ENCODE data around the gene ACO1.

ACO1 gene

GRCh38 chr9:32404402-32404801 is 20.0 kb downstream of the ACO1 start:
- Histone ChIP-seq H3K4me3 (ENCODE audit: low read depth, low read length) (no peak overlapping the region), H3K27me3 (ENCODE audit: control insufficient read depth, insufficient read depth, low read length) (no peaks in the 10 kb centered on the region), H3K4me1 (ENCODE audit: control insufficient read depth, insufficient read depth, low read length) (peaks cover 3% of the 10 kb centered on the region), H3K9ac (ENCODE audit: low read depth, low read length) (no peak overlapping the region), H3K9me3 (ENCODE audit: control insufficient read depth, insufficient read depth, low read length) (no peaks in the 10 kb centered on the region), H3K36me3 (ENCODE audit: control insufficient read depth, insufficient read depth, low read length) (peaks cover 4% of the 10 kb centered on the region)

- no peaks in the 10 kb centered on the region for H3K4me1 ChIP-seq (ENCODE audit: control insufficient read depth, insufficient read depth, low read length)
- peaks cover 4% of the 10 kb centered on the region for H3K36me3 ChIP-seq (ENCODE audit: control insufficient read depth, insufficient read depth, low read length)
- no peaks in the 10 kb centered on the region for H3K27me3 ChIP-seq (ENCODE audit: control insufficient read depth, insufficient read depth, low read length)
- no peaks in the 10 kb centered on the region for H3K9me3 ChIP-seq (ENCODE audit: control insufficient read depth, insufficient read depth, low read length)
- H3K4me3 ChIP-seq (ENCODE audit: low read depth, low read length): no peak overlapping the region
- H3K9ac ChIP-seq (ENCODE audit: low read depth, low read length): no peak overlapping the region
Observed at GRCh38 chr9:32404856-32405255, 20.4 kb downstream of the ACO1 start.

- Histone ChIP-seq H3K9me3 (ENCODE audit: control insufficient read depth, insufficient read depth, low read length) (no peaks in the 10 kb centered on the region), H3K4me3 (ENCODE audit: low read depth, low read length) (no peak overlapping the region), H3K36me3 (ENCODE audit: control insufficient read depth, insufficient read depth, low read length) (peaks cover 4% of the 10 kb centered on the region), H3K27me3 (ENCODE audit: control insufficient read depth, insufficient read depth, low read length) (no peaks in the 10 kb centered on the region), H3K9ac (ENCODE audit: low read depth, low read length) (no peak overlapping the region), H3K4me1 (ENCODE audit: control insufficient read depth, insufficient read depth, low read length) (no peaks in the 10 kb centered on the region)
Observed at GRCh38 chr9:32405506-32405905, 21.1 kb downstream of the ACO1 start.

- H3K9me3 ChIP-seq (ENCODE audit: control insufficient read depth, insufficient read depth, low read length): no peaks in the 10 kb centered on the region
- no peak overlapping the region for H3K9ac ChIP-seq (ENCODE audit: low read depth, low read length)
- H3K27me3 ChIP-seq (ENCODE audit: control insufficient read depth, insufficient read depth, low read length): no peaks in the 10 kb centered on the region
- H3K36me3 ChIP-seq (ENCODE audit: control insufficient read depth, insufficient read depth, low read length): peaks cover 4% of the 10 kb centered on the region
- no peaks in the 10 kb centered on the region for H3K4me1 ChIP-seq (ENCODE audit: control insufficient read depth, insufficient read depth, low read length)
- H3K4me3 ChIP-seq (ENCODE audit: low read depth, low read length): no peak overlapping the region
Observed at GRCh38 chr9:32406046-32406445, 21.6 kb downstream of the ACO1 start.

GRCh38 chr9:32411753-32412152 is 27.3 kb downstream of the ACO1 start:
- Histone ChIP-seq H3K36me3 (ENCODE audit: control insufficient read depth, insufficient read depth, low read length) (peaks cover 4% of the 10 kb centered on the region), H3K9me3 (ENCODE audit: control insufficient read depth, insufficient read depth, low read length) (no peaks in the 10 kb centered on the region), H3K27me3 (ENCODE audit: control insufficient read depth, insufficient read depth, low read length) (no peaks in the 10 kb centered on the region), H3K4me3 (ENCODE audit: low read depth, low read length) (no peak overlapping the region), H3K9ac (ENCODE audit: low read depth, low read length) (no peak overlapping the region), H3K4me1 (ENCODE audit: control insufficient read depth, insufficient read depth, low read length) (no peaks in the 10 kb centered on the region)

GRCh38 chr9:32412440-32412839 is 28.0 kb downstream of the ACO1 start:
- H3K4me3 ChIP-seq (ENCODE audit: low read depth, low read length): no peak overlapping the region
- H3K36me3 ChIP-seq (ENCODE audit: control insufficient read depth, insufficient read depth, low read length): no peaks in the 10 kb centered on the region
- no peak overlapping the region for H3K9ac ChIP-seq (ENCODE audit: low read depth, low read length)
- H3K4me1 ChIP-seq (ENCODE audit: control insufficient read depth, insufficient read depth, low read length): no peaks in the 10 kb centered on the region
- no peaks in the 10 kb centered on the region for H3K27me3 ChIP-seq (ENCODE audit: control insufficient read depth, insufficient read depth, low read length)
- no peaks in the 10 kb centered on the region for H3K9me3 ChIP-seq (ENCODE audit: control insufficient read depth, insufficient read depth, low read length)

- Histone ChIP-seq H3K9ac (ENCODE audit: low read depth, low read length) (no peak overlapping the region), H3K27me3 (ENCODE audit: control insufficient read depth, insufficient read depth, low read length) (no peaks in the 10 kb centered on the region), H3K4me3 (ENCODE audit: low read depth, low read length) (no peak overlapping the region), H3K9me3 (ENCODE audit: control insufficient read depth, insufficient read depth, low read length) (no peaks in the 10 kb centered on the region), H3K36me3 (ENCODE audit: control insufficient read depth, insufficient read depth, low read length) (no peaks in the 10 kb centered on the region), H3K4me1 (ENCODE audit: control insufficient read depth, insufficient read depth, low read length) (no peaks in the 10 kb centered on the region)
Observed at GRCh38 chr9:32413424-32413823, 29.0 kb downstream of the ACO1 start.

GRCh38 chr9:32414856-32415255 is 30.4 kb downstream of the ACO1 start:
- Histone ChIP-seq H3K27me3 (ENCODE audit: control insufficient read depth, insufficient read depth, low read length) (no peaks in the 10 kb centered on the region), H3K9me3 (ENCODE audit: control insufficient read depth, insufficient read depth, low read length) (no peaks in the 10 kb centered on the region), H3K4me1 (ENCODE audit: control insufficient read depth, insufficient read depth, low read length) (no peaks in the 10 kb centered on the region), H3K9ac (ENCODE audit: low read depth, low read length) (no peak overlapping the region), H3K36me3 (ENCODE audit: control insufficient read depth, insufficient read depth, low read length) (no peaks in the 10 kb centered on the region), H3K4me3 (ENCODE audit: low read depth, low read length) (no peak overlapping the region)

GRCh38 chr9:32419921-32420320 is 35.5 kb downstream of the ACO1 start:
- H3K4me3 ChIP-seq (ENCODE audit: low read depth, low read length): no peak overlapping the region
- no peak overlapping the region for H3K9ac ChIP-seq (ENCODE audit: low read depth, low read length)
- H3K27me3 ChIP-seq (ENCODE audit: control insufficient read depth, insufficient read depth, low read length): no peaks in the 10 kb centered on the region
- no peaks in the 10 kb centered on the region for H3K4me1 ChIP-seq (ENCODE audit: control insufficient read depth, insufficient read depth, low read length)
- H3K9me3 ChIP-seq (ENCODE audit: control insufficient read depth, insufficient read depth, low read length): no peaks in the 10 kb centered on the region
- H3K36me3 ChIP-seq (ENCODE audit: control insufficient read depth, insufficient read depth, low read length): peaks cover 10% of the 10 kb centered on the region

- Histone ChIP-seq H3K36me3 (ENCODE audit: control insufficient read depth, insufficient read depth, low read length) (peaks cover 10% of the 10 kb centered on the region), H3K27me3 (ENCODE audit: control insufficient read depth, insufficient read depth, low read length) (no peaks in the 10 kb centered on the region), H3K9me3 (ENCODE audit: control insufficient read depth, insufficient read depth, low read length) (no peaks in the 10 kb centered on the region), H3K4me1 (ENCODE audit: control insufficient read depth, insufficient read depth, low read length) (no peaks in the 10 kb centered on the region), H3K9ac (ENCODE audit: low read depth, low read length) (no peak overlapping the region), H3K4me3 (ENCODE audit: low read depth, low read length) (no peak overlapping the region)
Observed at GRCh38 chr9:32422237-32422806, 37.9 kb downstream of the ACO1 start.

- peaks cover 10% of the 10 kb centered on the region for H3K36me3 ChIP-seq (ENCODE audit: control insufficient read depth, insufficient read depth, low read length)
- no peaks in the 10 kb centered on the region for H3K27me3 ChIP-seq (ENCODE audit: control insufficient read depth, insufficient read depth, low read length)
- no peak overlapping the region for H3K4me3 ChIP-seq (ENCODE audit: low read depth, low read length)
- no peaks in the 10 kb centered on the region for H3K9me3 ChIP-seq (ENCODE audit: control insufficient read depth, insufficient read depth, low read length)
- no peak overlapping the region for H3K9ac ChIP-seq (ENCODE audit: low read depth, low read length)
- H3K4me1 ChIP-seq (ENCODE audit: control insufficient read depth, insufficient read depth, low read length): no peaks in the 10 kb centered on the region
Observed at GRCh38 chr9:32423371-32423770, 38.9 kb downstream of the ACO1 start.

GRCh38 chr9:32424616-32425015 is 40.2 kb downstream of the ACO1 start:
- H3K36me3 ChIP-seq (ENCODE audit: control insufficient read depth, insufficient read depth, low read length): peaks cover 10% of the 10 kb centered on the region
- no peaks in the 10 kb centered on the region for H3K4me1 ChIP-seq (ENCODE audit: control insufficient read depth, insufficient read depth, low read length)
- H3K9me3 ChIP-seq (ENCODE audit: control insufficient read depth, insufficient read depth, low read length): no peaks in the 10 kb centered on the region
- no peak overlapping the region for H3K4me3 ChIP-seq (ENCODE audit: low read depth, low read length)
- H3K9ac ChIP-seq (ENCODE audit: low read depth, low read length): no peak overlapping the region
- H3K27me3 ChIP-seq (ENCODE audit: control insufficient read depth, insufficient read depth, low read length): no peaks in the 10 kb centered on the region

All from iPS-15b (cell line).